ENCODE results near the gene HNRNPAB.
"Not testable (repeated sequence)": the region's sequence is repeated elsewhere in the genome, so short reads cannot be mapped to it uniquely, and the experiment has no call there.

The HNRNPAB gene

DNA sequence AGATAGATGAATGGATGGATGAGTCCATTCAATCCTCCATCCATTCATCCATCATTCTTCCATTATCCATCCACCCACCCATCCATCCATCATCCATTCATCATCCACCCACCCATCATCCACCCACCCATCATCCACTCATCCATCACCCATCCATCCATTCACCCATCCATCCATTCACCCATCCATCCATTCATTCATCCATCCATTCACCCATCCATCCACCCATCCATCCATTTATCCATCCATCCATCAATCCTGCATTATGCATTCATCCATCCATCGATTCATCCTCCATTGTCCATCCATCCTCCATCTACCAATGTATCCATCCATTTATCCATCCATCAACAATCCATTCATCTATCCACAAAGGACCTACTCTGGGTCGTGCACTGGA lies 41.1 kb downstream of the HNRNPAB start:
- no peak for DNase-seq (ENCODE audit: low read depth)

- DNase-seq (ENCODE audit: low read depth): no peak
Measured at GRCh38 chr5:178246624-178247279, 42.4 kb downstream of the HNRNPAB start.

- no peak for DNase-seq (ENCODE audit: low read depth)
Measured at GRCh38 chr5:178247481-178248456, 43.4 kb downstream of the HNRNPAB start.

GRCh38 chr5:178248750-178249149 lies 44.4 kb downstream of the HNRNPAB start:
- no peak for DNase-seq (ENCODE audit: low read depth)

DNA sequence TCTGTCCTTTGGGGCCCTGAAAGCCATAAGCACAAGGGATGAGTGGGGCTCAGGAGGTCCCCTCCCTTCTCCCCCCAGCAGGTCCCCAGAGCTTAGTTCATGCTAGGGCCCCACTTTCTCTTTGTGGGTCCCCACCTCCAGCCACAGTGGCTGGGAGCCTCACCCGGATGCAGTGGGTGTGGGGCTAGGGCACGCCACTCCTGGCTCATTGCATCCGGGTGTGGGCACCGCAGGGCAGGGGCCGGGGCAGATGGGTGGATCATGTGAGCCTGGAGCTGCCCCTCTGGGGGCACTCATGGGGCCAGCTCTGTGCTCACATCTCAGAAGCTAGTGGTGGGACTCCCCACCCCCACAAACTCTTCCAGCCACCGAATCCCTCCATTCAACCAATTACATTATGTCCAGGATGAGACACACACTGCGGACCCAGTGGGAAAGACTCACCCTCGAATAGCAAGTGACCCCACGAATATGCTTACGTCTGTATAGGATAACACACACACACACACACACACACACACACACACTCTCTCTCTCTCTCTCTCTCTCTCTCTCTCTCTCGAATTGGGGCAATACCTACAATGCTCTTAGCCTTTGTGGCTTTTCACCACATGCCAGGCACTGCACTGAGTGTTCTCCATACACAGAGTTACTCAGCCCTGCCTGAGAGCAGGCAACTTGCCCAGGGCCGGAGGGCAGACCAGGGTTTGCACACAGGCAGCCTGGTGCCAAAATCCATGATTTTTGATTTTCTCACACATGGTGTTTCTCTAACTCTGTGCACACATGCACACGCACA lies 45.1 kb downstream of the HNRNPAB start:
- DNase-seq (ENCODE audit: low read depth): peak; percentile 41

GRCh38 chr5:178250263-178250662 lies 45.9 kb downstream of the HNRNPAB start:
- DNase-seq (ENCODE audit: low read depth): no peak

DNA sequence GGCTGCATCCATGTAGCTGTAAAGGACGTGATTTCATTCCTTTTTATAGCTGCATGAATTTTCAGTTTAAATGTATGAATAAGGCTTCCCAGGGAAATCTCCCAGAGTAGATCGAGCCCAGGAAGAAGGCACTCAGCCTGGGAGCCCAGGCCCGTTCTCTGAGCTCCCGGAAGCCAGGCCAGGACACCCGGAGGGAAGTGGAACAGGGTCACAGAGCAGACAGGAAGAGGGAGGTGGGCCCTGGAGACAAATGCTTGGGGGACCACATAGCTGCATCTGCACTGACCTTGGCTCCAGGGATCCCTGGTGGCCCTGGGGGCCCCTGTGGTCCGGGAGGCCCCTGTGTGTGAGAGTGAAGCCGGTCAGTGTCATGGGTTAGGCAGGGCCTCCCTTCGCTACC lies 47.9 kb downstream of the HNRNPAB start:
- no peak for DNase-seq (ENCODE audit: low read depth)

DNA sequence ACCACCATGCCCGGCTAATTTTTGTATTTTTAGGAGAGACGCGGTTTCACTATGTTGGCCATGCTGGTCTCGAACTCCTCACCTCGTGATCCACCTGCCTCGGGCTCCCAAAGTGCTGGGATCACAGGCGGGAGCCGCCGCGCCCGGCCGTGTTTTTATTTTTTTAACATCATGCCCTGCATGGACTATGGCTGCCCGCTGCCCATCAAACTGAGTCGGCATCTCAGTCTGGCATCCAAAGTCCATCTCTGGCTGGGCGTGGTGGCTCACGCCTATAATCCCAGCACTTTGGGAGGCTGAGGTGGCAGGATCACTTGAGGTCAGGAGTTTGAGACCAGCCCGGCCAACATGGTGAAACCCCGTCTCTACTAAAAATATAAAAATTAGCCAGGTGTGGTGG lies 49.3 kb downstream of the HNRNPAB start:
- not testable (repeated sequence) for DNase-seq (ENCODE audit: low read depth)

DNA sequence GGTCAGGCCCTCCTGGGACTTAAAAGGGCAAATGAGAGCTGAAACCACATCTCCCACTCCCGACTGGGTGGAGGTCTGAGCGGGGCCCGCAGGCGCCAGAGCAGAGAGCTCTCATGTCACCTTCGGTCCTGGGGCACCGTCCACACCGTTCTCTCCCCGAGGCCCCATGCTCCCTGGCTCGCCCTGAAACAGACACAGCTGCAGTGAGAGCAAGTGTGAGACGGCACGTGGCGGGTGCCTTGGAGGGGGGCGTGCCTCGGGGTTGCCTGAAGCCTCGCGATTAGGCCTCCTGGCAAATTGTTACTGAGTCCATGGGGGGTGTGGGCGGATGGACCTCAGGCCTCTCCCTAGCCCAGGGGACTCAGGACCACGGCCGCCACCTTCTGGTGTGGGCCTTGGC lies 52.4 kb downstream of the HNRNPAB start:
- no peak for DNase-seq (ENCODE audit: low read depth)

DNA sequence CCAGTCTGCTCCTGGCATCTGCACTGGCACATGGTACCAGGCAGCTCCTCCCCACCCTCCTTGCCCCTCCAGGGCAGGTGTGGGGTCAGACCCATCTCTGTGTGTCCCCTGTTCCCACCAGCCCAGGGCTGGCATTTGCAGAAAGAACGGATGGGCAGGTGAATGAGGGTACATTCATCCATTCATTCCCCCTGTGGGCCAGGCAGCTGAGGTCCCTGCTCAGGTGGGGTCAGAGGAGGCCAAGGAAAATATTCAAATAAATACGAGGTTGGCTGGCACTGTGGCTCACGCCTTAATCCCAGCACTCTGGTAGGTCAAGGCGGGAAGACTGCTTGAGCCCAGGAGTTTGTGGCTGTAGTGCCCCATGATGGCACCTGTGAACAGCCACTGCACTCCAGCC lies 53.3 kb downstream of the HNRNPAB start:
- no peak for DNase-seq (ENCODE audit: low read depth)

DNA sequence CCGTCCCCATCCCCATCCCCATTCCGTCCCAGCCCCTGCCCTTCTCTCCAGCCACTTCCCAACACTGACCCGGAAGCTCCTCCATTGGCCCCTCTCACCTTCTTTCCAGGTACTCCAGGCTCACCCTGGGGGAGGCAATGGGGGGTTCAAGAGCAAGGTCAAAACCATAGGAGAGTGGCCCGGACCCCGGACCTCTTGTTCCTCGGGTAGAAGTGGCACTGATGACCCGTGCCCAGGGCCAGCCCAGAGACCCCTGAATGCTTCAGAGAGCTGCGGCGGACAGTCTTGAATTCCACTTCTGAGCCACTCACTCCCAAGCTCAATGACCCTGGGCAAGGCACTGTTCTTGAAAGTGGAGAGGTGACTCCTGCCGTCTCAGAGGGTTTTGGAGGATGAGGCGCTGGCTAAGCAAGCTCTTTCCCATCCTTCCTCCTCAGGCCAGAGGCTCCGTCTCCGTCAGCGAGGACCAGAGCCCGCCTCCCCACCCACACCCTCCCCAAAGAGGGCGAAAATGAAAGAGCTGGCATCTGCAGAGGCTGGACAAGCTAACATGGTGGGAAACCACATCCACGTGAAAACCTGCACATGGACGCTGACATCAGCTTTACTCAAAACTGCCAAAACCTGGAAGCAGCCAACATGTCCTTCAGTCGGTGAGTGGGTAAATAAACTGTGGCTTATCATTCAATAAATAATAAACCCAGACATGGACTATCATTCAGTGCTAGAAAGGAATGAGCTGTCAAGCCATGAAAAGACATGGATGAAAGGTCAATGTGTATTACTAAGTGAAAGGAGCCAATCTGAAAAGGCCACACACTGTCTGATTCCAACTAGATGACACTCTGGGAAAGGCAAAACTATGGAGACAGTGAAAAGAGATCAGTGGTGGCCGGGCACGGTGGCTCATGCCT lies 55.5 kb downstream of the HNRNPAB start:
- DNase-seq (ENCODE audit: low read depth): no peak
